Naive thymus-derived CD4-positive, alpha-beta T cell (primary cell): ENCODE measurements around the gene IKZF1. TPM values are rescaled to one million over a fixed set of nuclear protein-coding genes. Genes with fewer than 3 reads are reported as not detected.

Source experiments
- ATAC-seq: fragments of 150-1000 bp; cut with Tn5 transposase; 2 replicates; pipeline ENCODE4 v1.10.0; 2021; ENCODE audit warnings: mild to moderate bottlenecking, moderate library complexity
- CTCF ChIA-PET: fragments of 350-600 bp; sonication (Branson Sonifier 250); formaldehyde crosslinking; loops from one replicate; lab custom pipeline; 2021; ENCODE audit warnings: antibody characterized with exemption; lab: Charles Lee
- POLR2A ChIA-PET: fragments of 350-600 bp; sonication (Branson Sonifier 250); formaldehyde crosslinking; loops from one replicate; lab custom pipeline; 2021; ENCODE audit warnings: antibody characterized with exemption, inconsistent platforms; lab: Charles Lee
- DNase-seq, 9 donors: peaks; one replicate each; pipeline versions ENCODE4 v3.0.0 to v3.0.0-alpha.2; 2020 to 2022; ENCODE audit warnings: mixed read lengths in 1 of 9
- H3K27ac ChIP-seq: one replicate; pipeline ENCODE4 v1.7.0; 2013; ENCODE audit warnings: mild to moderate bottlenecking, low read depth, low read length, moderate library complexity
- H3K27me3 ChIP-seq, 2 donors: one replicate each; pipeline ENCODE4 v1.7.0; 2013; ENCODE audit warnings: low read length in 2 of 2, mild to moderate bottlenecking in 2 of 2, moderate library complexity in 2 of 2; ENCODE audit not compliant: control insufficient read depth in 2 of 2, insufficient read depth in 2 of 2
- H3K36me3 ChIP-seq, 3 experiments: 1 replicate in 2 of 3; 2 replicates in 1 of 3; pipeline ENCODE4 v1.7.0; 2013; ENCODE audit warnings: low read length in 3 of 3, mild to moderate bottlenecking in 3 of 3, moderate library complexity in 1 of 3; ENCODE audit not compliant: insufficient read depth in 3 of 3, control insufficient read depth in 2 of 3
- H3K4me1 ChIP-seq, 2 donors: one replicate each; pipeline ENCODE4 v1.7.0; 2013; ENCODE audit warnings: low read length in 2 of 2, mild to moderate bottlenecking in 2 of 2, moderate library complexity in 1 of 2; ENCODE audit not compliant: control insufficient read depth in 2 of 2, insufficient read depth in 2 of 2
- H3K4me3 ChIP-seq: 2 replicates; pipeline ENCODE4 v1.7.0; 2013; ENCODE audit warnings: mild to moderate bottlenecking, low read length
- H3K9me3 ChIP-seq, 3 experiments: 1 replicate in 2 of 3; 2 replicates in 1 of 3; pipeline ENCODE4 v1.7.0; 2013; ENCODE audit warnings: low read length in 3 of 3; ENCODE audit not compliant: control insufficient read depth in 2 of 3
- H3K27ac Mint-ChIP-seq, 9 donors: one replicate each; pipeline ENCODE4 v1.8.0; 2020 to 2022; ENCODE audit warnings: mixed read lengths in 9 of 9, mild to moderate bottlenecking in 8 of 9, moderate library complexity in 5 of 9, inconsistent platforms in 2 of 9
- H3K27me3 Mint-ChIP-seq, 5 donors: one replicate each; pipeline ENCODE4 v1.8.0; 2021 to 2022; ENCODE audit warnings: mixed read lengths in 5 of 5, mild to moderate bottlenecking in 1 of 5
- H3K36me3 Mint-ChIP-seq, 5 donors: one replicate each; pipeline ENCODE4 v1.8.0; 2020 to 2022; ENCODE audit warnings: mixed read lengths in 5 of 5, mild to moderate bottlenecking in 3 of 5, inconsistent platforms in 1 of 5
- H3K4me1 Mint-ChIP-seq, 7 donors: one replicate each; pipeline ENCODE4 v1.8.0; 2020 to 2022; ENCODE audit warnings: mixed read lengths in 7 of 7, mild to moderate bottlenecking in 3 of 7, inconsistent platforms in 1 of 7
- H3K4me3 Mint-ChIP-seq, 10 donors: one replicate each; pipeline ENCODE4 v1.8.0; 2020 to 2022; ENCODE audit warnings: mild to moderate bottlenecking in 10 of 10, mixed read lengths in 10 of 10, moderate library complexity in 6 of 10, inconsistent platforms in 2 of 10
- H3K9me3 Mint-ChIP-seq, 11 donors: one replicate each; pipeline ENCODE4 v1.8.0; 2020 to 2022; ENCODE audit warnings: mixed read lengths in 11 of 11, mild to moderate bottlenecking in 4 of 11, inconsistent platforms in 1 of 11, moderate library complexity in 1 of 11
- intact Hi-C, 2 donors: fragments of 100-400 bp; cut with micrococcal nuclease; formaldehyde crosslinking; loops; one replicate each; pipeline ENCODE4 v1.15.1; 2023
- polyA plus RNA-seq, 2 donors: library from polyadenylated mRNA; unstranded; fragments of 300-500 nt; fragmentation: Illumina TruSeq; gene quantifications; one replicate each; pipeline ENCODE4 v1.2.3, GENCODE V29; 2021
- total RNA-seq, 6 experiments: library from RNA in 5 of 6; stranded (reverse) in 5 of 6; gene quantifications; 1 replicate in 5 of 6; 2 replicates in 1 of 6; pipeline ENCODE4 v1.2.3 and lab custom pipeline; 2021 to 2026

The IKZF1 gene
- total and polyA plus RNA-seq, 7 experiments from 2014 or later: 258 to 548 (median 434) TPM

- intact Hi-C loops: loop anchor here in 1 of 2 donors (1.0 to 5.0 kb wide), 4 partner anchors 8 to 85 kb away; no protein-coding TSS in a partner anchor
- Mint-ChIP-seq H3K4me3 (peak overlapping the region in 9 of 10 donors; percentile 69 to 95 (median 79)), H3K4me1 (peaks cover 18 to 100% (median 95%) of the 10 kb centered on the region in 7 donors), H3K36me3 (peaks cover 44 to 73% (median 65%) of the 10 kb centered on the region in 5 donors), H3K27ac (peak overlapping the region in 6 of 9 donors; percentile 91 to 100 (median 100)), H3K27me3 (no peaks in the 10 kb centered on the region), H3K9me3 (peaks cover 0 to 6% (median 0%) of the 10 kb centered on the region in 11 donors)
- ChIA-PET CTCF (interaction anchor here (1.2 to 3.1 kb wide), 7 partner anchors 11 to 147 kb away, joined by 3 to 16 read pairs (median 6); no protein-coding TSS in a partner anchor), POLR2A (interaction anchor here (1.1 to 43.0 kb wide), 5 partner anchors 1 to 145 kb away, joined by 5 to 2368 read pairs (median 1292); partner anchors contain the start of gene IKZF1)
- peak in 4 of 9 donors; percentile 52 to 77 (median 63) for DNase-seq
- peak overlapping the region; percentile 46 for H3K4me3 ChIP-seq
- peaks cover 11 to 33% (median 26%) of the 10 kb centered on the region in 3 experiments for H3K36me3 ChIP-seq
- no peaks in the 10 kb centered on the region for H3K27me3 ChIP-seq
- peak overlapping the region; percentile 93 for H3K27ac ChIP-seq
- no peaks in the 10 kb centered on the region for H3K9me3 ChIP-seq
- H3K4me1 ChIP-seq: peaks cover 94% of the 10 kb centered on the region in 2 donors
- ATAC-seq: peak; percentile 76
Observed at GRCh38 chr7:50352282-50352681, 47.8 kb downstream of the IKZF1 start.

GRCh38 chr7:50352751-50353150, 48.2 kb downstream of the IKZF1 start:
- Histone ChIP-seq H3K4me1 (peaks cover 94 to 95% of the 10 kb centered on the region in 2 donors), H3K27ac (peak overlapping the region; percentile 93), H3K9me3 (no peaks in the 10 kb centered on the region), H3K36me3 (peaks cover 11 to 37% (median 26%) of the 10 kb centered on the region in 3 experiments), H3K4me3 (peak overlapping the region; percentile 24), H3K27me3 (no peaks in the 10 kb centered on the region)
- peaks cover 22 to 100% (median 95%) of the 10 kb centered on the region in 7 donors for H3K4me1 Mint-ChIP-seq
- CTCF ChIA-PET: interaction anchor here (1.2 to 3.1 kb wide), 4 partner anchors 10 to 65 kb away, joined by 6 to 16 read pairs (median 11); no protein-coding TSS in a partner anchor
- H3K27ac Mint-ChIP-seq: peak overlapping the region in 6 of 9 donors; percentile 89 to 100 (median 98)
- ATAC-seq: no peak
- intact Hi-C loops: loop anchor here in 1 of 2 donors (1.0 to 5.0 kb wide), 4 partner anchors 8 to 85 kb away; no protein-coding TSS in a partner anchor
- peaks cover 0 to 6% (median 0%) of the 10 kb centered on the region in 11 donors for H3K9me3 Mint-ChIP-seq
- H3K27me3 Mint-ChIP-seq: no peaks in the 10 kb centered on the region
- POLR2A ChIA-PET: interaction anchor here (0.6 to 43.0 kb wide), 7 partner anchors 1 to 165 kb away, joined by 3 to 2368 read pairs (median 7); partner anchors contain the start of gene IKZF1
- no peak for DNase-seq
- peaks cover 41 to 74% (median 65%) of the 10 kb centered on the region in 5 donors for H3K36me3 Mint-ChIP-seq
- H3K4me3 Mint-ChIP-seq: peak overlapping the region; percentile 64 to 89 (median 73)

- no peak for DNase-seq
- H3K36me3 ChIP-seq: peaks cover 11 to 38% (median 26%) of the 10 kb centered on the region in 3 experiments
Observed at GRCh38 chr7:50353201-50353600, 48.7 kb downstream of the IKZF1 start.

GRCh38 chr7:50353894-50354595, 49.5 kb downstream of the IKZF1 start:
- no peak overlapping the region for H3K4me3 ChIP-seq
- ATAC-seq (no peak), DNase-seq (peak in 1 of 9 donors; percentile 50)
- H3K36me3 ChIP-seq: peaks cover 11 to 31% (median 26%) of the 10 kb centered on the region in 3 experiments
- intact Hi-C loops: loop anchor here in 1 of 2 donors (5.0 kb wide), 1 partner anchor 87 kb away; no protein-coding TSS in a partner anchor
- peak overlapping the region; percentile 69 to 89 (median 73) for H3K4me3 Mint-ChIP-seq
- ChIA-PET POLR2A (interaction anchor here (1.0 to 43.0 kb wide), 5 partner anchors 3 to 205 kb away, joined by 3 to 2368 read pairs (median 1292); partner anchors contain the start of gene IKZF1), CTCF (interaction anchor here (1.1 to 2.5 kb wide), 4 partner anchors 9 to 149 kb away, joined by 3 to 16 read pairs (median 6); no protein-coding TSS in a partner anchor)
- peak overlapping the region in 6 of 9 donors; percentile 89 to 100 (median 96) for H3K27ac Mint-ChIP-seq
- H3K9me3 Mint-ChIP-seq: peaks cover 0 to 7% (median 0%) of the 10 kb centered on the region in 11 donors
- peak overlapping the region; percentile 93 for H3K27ac ChIP-seq
- H3K9me3 ChIP-seq: no peaks in the 10 kb centered on the region
- peaks cover 35 to 100% (median 94%) of the 10 kb centered on the region in 7 donors for H3K4me1 Mint-ChIP-seq
- H3K36me3 Mint-ChIP-seq: peaks cover 38 to 69% (median 60%) of the 10 kb centered on the region in 5 donors
- no peaks in the 10 kb centered on the region for H3K27me3 Mint-ChIP-seq
- H3K27me3 ChIP-seq: no peaks in the 10 kb centered on the region
- H3K4me1 ChIP-seq: peaks cover 94 to 95% of the 10 kb centered on the region in 2 donors

More at GRCh38 chr7:50353201-50353600, 48.7 kb downstream of the IKZF1 start:
- Mint-ChIP-seq H3K4me1 (peaks cover 27 to 100% (median 95%) of the 10 kb centered on the region in 7 donors), H3K27ac (peak overlapping the region in 6 of 9 donors; percentile 89 to 100 (median 96)), H3K9me3 (peaks cover 0 to 7% (median 0%) of the 10 kb centered on the region in 11 donors), H3K4me3 (peak overlapping the region; percentile 64 to 89 (median 72)), H3K36me3 (peaks cover 40 to 74% (median 63%) of the 10 kb centered on the region in 5 donors), H3K27me3 (no peaks in the 10 kb centered on the region)
- CTCF ChIA-PET: interaction anchor here (1.2 to 2.5 kb wide), 4 partner anchors 10 to 148 kb away, joined by 5 to 16 read pairs (median 6); no protein-coding TSS in a partner anchor
- no peak for ATAC-seq
- POLR2A ChIA-PET: interaction anchor here (0.6 to 43.0 kb wide), 5 partner anchors 2 to 165 kb away, joined by 3 to 2368 read pairs (median 1292); partner anchors contain the start of gene IKZF1
- Histone ChIP-seq H3K4me1 (peaks cover 94 to 95% of the 10 kb centered on the region in 2 donors), H3K27me3 (no peaks in the 10 kb centered on the region), H3K4me3 (peak overlapping the region; percentile 24), H3K27ac (peak overlapping the region; percentile 93), H3K9me3 (no peaks in the 10 kb centered on the region)
- intact Hi-C loops: loop anchor here in 1 of 2 donors (5.0 kb wide), 1 partner anchor 86 kb away; no protein-coding TSS in a partner anchor

- H3K27me3 ChIP-seq: no peaks in the 10 kb centered on the region
- ChIA-PET POLR2A (interaction anchor here (0.8 to 43.0 kb wide), 5 partner anchors 4 to 88 kb away, joined by 3 to 2368 read pairs (median 1292); partner anchors contain the start of gene IKZF1), CTCF (interaction anchor here (1.1 to 1.8 kb wide), 3 partner anchors 8 to 13 kb away, joined by 3 to 6 read pairs (median 5); no protein-coding TSS in a partner anchor)
- peaks cover 92 to 96% of the 10 kb centered on the region in 2 donors for H3K4me1 ChIP-seq
- Mint-ChIP-seq H3K27me3 (no peaks in the 10 kb centered on the region), H3K4me1 (peaks cover 53 to 100% (median 93%) of the 10 kb centered on the region in 7 donors), H3K27ac (peak overlapping the region in 6 of 9 donors; percentile 91 to 100 (median 100)), H3K4me3 (peak overlapping the region; percentile 61 to 89 (median 75)), H3K9me3 (peaks cover 0 to 6% (median 0%) of the 10 kb centered on the region in 11 donors), H3K36me3 (peaks cover 31 to 74% (median 66%) of the 10 kb centered on the region in 5 donors)
- DNase-seq (no peak), ATAC-seq (no peak)
- H3K4me3 ChIP-seq: no peak overlapping the region
- intact Hi-C loops: no loop called here
- H3K27ac ChIP-seq: peak overlapping the region; percentile 94
- peaks cover 11 to 36% (median 26%) of the 10 kb centered on the region in 3 experiments for H3K36me3 ChIP-seq
- no peaks in the 10 kb centered on the region for H3K9me3 ChIP-seq
Observed at GRCh38 chr7:50355817-50356178, 51.3 kb downstream of the IKZF1 start.
